ENCODE data around the gene ZNF750.

Gene ZNF750

GRCh38 chr17:82810644-82811430 is 29.0 kb downstream of the ZNF750 start:
- DNase-seq: no peak

DNA sequence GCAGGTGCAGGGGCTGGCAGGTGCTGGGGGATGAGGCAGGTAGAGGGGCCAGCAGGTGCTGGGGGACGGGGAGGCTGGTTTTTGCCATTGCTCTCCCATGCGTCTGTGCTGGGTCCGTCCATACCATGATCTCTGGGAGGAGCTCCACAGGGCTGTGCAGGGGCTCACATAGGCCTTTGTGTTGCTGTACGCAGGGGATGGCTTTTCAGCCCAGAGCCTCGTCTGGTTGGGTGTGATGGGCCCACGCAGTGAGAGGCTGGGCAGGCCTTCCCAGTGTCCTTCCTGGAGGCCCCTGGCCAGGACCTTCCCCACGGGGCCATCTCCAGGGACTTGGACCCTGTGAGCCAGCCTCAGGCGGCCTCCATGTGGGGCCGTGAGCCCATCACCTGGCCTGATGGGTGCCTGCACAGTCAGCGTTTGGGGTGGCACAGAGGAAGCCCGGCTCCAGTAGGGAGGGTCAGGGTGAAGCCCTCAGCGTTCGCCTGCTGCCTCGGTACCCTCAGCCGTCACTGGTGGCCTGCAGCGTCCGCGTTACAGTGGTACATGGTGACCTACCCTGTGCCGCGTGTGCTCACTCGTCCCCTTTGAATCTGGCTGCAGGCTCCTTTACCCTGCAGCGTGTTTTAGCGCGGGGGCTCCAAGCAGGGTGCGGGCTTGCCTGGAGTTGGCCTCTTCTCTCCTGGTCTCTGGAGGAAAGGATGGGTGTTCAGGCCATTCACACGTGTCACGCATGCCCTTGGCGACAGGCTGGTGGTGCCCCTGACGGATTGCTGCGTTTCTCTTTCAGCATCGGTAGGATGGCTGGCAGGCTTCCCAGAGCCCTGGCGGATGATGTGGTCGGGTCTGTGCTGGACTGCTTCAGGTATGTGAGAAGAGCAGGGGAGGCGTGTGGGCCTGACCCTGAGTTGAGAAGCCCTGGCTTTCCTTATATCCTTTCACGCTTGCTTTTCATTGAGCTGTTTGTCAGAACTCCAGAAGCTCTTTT is 30.6 kb downstream of the ZNF750 start:
- DNase-seq: no peak

DNA sequence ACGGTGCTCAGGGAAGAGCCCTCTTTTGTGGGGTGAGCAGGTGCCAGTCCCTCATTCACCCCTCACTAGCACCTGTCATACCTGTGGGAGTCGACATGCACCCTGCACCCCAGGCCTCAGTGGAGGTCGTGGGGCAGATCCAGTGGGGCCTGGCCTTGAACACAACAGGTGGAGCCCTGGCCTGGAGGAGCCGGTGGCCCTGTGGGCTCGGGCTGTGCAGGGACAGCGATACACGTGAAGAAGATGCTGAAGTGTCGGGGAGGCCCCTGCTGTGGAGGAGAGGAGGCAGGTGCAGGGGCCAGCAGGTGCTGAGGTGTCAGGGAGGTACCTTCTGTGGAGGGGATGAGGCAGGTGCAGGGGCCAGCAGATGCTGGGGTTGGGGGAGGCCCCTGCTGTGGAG is 31.8 kb downstream of the ZNF750 start:
- no peak for DNase-seq

DNA sequence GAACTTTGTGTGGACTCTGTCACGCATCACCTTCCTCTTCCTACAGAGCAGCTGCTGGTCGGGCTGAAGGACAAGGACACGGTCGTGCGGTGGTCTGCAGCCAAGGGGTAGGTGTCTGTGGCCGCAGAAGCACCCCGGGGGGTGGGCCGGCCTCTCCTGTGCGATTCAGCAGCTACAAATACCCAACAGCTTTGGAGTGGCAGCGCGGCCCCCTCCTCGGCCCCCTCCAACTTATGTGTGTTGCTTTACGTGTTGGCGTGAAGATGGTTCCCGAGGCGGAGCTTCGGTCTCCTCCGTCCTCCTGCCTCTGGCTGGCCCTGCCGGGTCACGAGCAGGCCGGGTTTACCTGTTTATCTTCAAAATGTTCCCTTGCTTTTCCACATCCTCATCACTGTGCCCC is 32.3 kb downstream of the ZNF750 start:
- no peak for DNase-seq

DNA sequence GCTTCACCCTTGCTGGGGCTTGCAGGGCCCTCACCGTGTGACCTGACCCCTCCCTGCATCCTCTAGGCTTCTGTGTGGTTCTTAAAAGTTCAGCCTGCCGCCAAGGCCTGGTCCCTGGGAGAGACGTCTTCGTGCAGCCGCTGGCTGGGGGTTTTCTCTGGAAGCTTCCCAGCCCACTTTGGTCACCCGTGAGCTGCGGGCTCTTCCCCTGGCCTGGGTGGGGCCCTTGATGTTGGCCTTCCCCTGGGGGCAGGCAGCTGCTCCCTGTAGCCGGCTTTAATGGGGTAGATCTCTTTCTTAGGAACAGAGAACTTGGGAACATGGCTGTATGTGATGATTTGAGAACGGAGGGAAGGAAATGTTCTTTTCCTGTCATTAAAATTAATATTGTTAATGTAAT is 32.7 kb downstream of the ZNF750 start:
- DNase-seq: no peak

DNA sequence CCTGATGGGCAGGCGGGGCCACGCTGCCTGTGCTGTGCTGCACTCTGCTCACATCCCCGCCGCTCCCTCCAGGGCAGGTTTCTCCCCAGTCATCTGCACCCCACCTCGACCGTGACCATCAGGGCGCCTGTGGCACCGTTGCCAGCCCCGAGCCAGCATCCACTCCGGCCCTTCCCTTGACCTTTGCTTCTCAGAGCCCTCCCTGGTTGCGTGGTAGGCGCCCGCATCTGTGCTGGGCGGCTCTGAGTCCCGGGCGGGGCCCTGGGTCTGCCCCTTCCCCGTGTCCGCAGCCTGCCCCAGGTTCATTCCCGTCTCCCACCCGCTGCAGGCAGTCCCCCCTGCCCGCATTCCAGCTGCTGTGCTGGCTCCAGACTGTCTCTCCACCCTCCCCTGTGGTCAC is 33.2 kb downstream of the ZNF750 start:
- no peak for DNase-seq

DNA sequence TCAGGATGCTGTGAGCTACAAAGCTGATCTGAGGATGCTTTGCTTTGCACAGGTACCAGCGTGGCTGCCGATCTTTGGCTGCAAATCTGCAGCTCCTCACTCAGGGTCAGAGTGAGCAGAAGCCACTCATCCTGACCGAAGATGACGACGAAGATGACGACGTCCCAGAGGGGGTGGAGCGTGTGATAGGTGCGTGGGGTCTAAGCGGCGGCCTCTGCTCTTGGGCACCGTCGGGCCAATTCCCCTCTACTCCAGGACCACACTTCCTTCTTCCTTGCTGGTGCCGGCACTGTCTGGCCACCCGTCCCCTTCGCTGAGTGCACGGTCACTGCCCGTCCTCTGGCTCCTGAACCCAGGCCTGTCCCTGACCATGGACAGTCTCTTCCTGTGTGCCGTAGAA is 34.0 kb downstream of the ZNF750 start:
- DNase-seq: no peak

DNA sequence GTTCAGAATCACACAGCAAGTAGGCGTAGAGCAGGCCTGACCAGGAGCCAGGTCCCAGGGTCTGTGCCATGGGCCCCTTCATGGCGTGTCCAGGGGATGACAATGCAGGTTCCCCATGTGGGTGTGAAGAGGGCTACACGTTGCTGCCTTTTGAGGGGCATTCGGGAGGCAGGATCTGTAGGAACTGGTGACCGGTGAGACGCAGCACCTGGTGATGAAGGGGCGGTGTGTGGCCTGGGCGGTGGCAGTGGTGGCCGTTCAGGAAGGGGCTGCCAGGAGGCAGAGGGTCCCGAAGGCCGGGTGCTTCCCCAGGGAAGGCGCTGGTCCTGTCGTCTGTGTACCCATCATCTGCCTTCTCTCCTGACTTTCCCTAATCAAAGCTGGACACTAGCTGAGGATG is 34.6 kb downstream of the ZNF750 start:
- no peak for DNase-seq

DNA sequence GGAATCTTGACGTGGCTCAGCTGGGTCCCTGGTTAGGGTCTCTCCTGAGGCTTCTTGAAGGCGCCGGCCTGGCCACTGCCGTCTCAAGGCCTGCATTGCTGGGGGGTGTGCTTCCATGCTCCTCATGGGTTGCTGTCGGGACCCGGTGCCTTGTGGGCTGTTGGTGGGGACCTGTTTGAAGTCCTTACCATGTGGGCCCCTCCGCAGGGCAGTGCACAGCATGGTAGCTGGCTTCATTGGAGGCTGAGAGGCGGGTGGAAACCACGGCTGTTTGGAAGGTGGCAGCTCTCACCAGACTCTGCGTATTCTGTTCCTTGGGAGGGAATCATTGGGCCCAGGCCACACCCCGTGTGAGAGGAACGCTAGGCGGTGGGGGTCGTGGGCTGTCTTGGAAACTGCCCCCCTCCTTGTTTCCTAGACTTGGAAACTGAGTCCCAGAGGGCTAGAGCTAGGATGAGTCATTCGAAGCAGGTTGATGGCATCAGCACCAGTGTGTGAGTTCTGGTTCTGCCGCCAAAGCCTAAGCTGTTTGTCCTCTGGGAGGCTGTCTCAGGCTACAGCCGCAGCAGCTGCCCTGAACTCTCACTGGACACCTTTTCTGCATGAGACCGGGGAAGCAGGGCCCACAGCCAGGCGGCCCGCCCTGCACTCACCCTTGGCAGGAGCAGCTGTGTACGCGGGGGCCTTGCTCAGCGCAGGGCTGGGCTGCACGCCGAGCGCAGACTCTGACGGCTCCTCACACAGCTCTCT is 35.2 kb downstream of the ZNF750 start:
- no peak for DNase-seq

GRCh38 chr17:82803606-82804005 is 36.2 kb downstream of the ZNF750 start:
- no peak for DNase-seq

GRCh38 chr17:82803185-82803584 is 36.6 kb downstream of the ZNF750 start:
- no peak for DNase-seq

DNA sequence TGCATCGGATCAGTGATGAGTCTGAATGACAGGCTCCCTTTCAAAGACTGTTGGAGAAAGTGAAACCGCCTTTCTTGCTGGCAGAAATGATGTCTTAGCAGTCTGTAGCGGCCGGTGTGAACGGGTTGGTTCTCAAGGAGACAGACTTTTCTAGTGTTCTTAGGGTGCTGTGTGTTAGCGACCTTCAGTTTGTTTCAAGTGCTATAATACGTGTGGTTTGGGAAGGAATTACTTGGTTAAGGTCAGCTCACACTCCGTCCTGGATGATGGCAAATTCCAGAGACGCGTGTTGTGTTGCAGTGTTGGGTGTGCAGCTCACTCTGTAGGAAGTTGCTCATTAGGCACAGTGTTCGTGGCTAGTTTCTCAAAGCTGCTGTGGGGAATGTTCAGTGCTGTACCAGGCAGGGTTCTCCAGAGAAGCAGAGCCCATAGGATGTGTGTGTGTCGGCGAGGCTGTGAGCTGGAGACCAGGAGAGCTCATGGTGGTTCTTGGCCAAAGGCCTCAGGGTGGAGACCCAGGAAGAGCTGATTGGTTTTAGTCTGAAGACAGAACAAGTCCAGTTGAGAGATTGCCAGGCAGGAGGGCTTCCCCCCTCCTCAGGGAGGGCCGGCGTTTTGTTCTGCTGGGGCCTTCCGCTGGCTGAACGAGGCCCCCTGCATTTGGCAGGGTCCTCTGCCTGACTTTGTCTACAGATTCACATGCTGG is 37.6 kb downstream of the ZNF750 start:
- no peak for DNase-seq

DNA sequence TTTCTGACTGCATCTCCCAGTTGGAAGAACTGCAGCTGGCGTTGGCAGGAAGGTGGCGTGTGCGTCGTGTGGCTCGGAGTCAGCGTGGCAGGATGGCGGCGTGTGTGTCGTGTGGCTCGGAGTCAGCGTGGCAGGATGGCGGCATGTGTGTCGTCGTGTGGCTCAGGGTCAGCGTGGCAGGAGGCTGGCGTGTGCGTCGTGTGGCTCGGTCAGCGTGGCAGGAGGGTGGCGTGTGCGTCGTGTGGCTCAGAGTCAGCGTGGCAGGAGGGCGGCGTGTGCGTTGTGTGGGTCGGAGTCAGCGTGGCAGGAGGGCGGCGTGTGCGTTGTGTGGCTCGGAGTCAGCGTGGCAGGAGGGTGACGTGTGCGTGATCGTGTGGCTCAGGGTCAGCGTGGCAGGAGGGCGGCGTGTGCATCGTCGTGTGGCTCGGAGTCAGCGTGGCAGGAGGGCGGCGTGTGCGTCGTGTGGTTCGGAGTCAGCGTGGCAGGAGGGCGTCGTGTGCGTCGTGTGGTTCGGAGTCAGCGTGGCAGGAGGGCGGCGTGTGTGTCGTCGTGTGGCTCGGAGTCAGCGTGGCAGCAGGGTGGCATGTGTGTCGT is 38.3 kb downstream of the ZNF750 start:
- DNase-seq: no peak

GRCh38 chr17:82800885-82801284 is 38.9 kb downstream of the ZNF750 start:
- no peak for DNase-seq

- DNase-seq: no peak
Measured at GRCh38 chr17:82799591-82799990, 40.2 kb downstream of the ZNF750 start.

- no peak for DNase-seq
Measured at GRCh38 chr17:82798752-82799151, 41.1 kb downstream of the ZNF750 start.

GRCh38 chr17:82797061-82797460 is 42.8 kb downstream of the ZNF750 start:
- no peak for DNase-seq

GRCh38 chr17:82795615-82796014 is 44.2 kb downstream of the ZNF750 start:
- no peak for DNase-seq

- no peak for DNase-seq
Measured at GRCh38 chr17:82794781-82795482, 44.9 kb downstream of the ZNF750 start.

DNA sequence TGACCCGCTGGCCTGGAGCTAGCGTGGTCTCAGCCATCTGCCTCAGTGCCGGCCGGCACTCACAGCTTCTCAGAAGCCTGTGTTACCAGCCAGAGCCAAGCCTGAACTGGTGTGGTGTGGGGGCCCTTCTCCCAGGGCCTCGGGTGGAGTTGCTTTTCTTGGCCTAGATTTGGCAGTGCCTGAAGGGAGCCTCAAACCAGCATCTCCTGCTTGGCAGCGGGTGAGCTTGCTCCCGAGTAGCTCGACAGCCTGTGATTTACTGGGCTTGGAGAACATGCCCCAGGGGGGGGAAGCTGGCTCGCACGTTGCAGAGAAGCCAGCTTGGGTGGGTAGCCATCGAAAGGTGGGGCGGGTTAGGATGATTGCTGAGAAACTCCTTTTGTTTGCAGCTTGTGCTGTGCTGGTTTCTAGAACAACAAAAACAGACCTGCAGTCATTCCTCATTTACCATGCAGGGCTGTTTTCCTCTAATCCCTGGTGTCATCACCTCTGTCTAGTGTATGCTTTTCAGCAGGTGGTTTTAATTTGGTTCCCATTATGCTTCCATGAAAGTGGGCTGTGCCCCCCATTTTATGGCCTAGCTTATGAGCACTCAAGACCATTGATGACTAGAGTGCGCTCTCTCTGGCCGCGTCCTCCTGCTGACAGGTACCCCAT is 45.7 kb downstream of the ZNF750 start:
- no peak for DNase-seq

- DNase-seq: no peak
Measured at GRCh38 chr17:82791532-82791931, 48.3 kb downstream of the ZNF750 start.
